ENCODE data around the gene SALL4.

- TF ChIP-seq OSR1 (CRISPR knock-in tag; IDR thresholded peaks at IDR 0.05) (no peak), ZNF70 (CRISPR knock-in tag; IDR thresholded peaks at IDR 0.05) (no peak), TOX (CRISPR knock-in tag; IDR thresholded peaks at IDR 0.05; ENCODE audit: borderline replicate concordance) (no peak), TSHZ2 (CRISPR knock-in tag; IDR thresholded peaks at IDR 0.05) (no peak), RARB (CRISPR knock-in tag; IDR thresholded peaks at IDR 0.05) (no peak)
Observed at GRCh38 chr20:51800060-51800871, 2.1 kb downstream of the SALL4 start.

Data from SK-N-SH treated with all-trans-retinoic acid at 6 μM for 48 hours (cell line).